K562 (cell line): Measurements from ENCODE around the gene SOS1. TPM values are rescaled to one million over a fixed set of nuclear protein-coding genes. Genes with fewer than 3 reads are reported as not detected.

Experiments
- ATAC-seq: fragments of 200-7000 bp; cut with Tn5 transposase; 3 replicates; pipeline ENCODE4 v1.9.1; 2020; ENCODE audit warnings: moderate library complexity
- BruUV-seq: library from RNA; stranded (reverse); fragments of 400-500 nt; replicated peaks from 2 replicates; lab custom pipeline; 2021; lab: Mats Ljungman, UMichigan
- CTCF ChIA-PET: fragments of 300-600 bp; formaldehyde crosslinking; extraction: SDS; loops from one replicate; lab custom pipeline; 2021; ENCODE audit warnings: low intra/inter-chr PET ratio; lab: Yijun Ruan, JAX
- POLR2A ChIA-PET: fragments of 300-600, 350-650 bp; sonication (Branson Sonifier 250); formaldehyde crosslinking; extraction: SDS; loops from one replicate; lab custom pipeline; 2021; ENCODE audit warnings: antibody characterized with exemption, inconsistent platforms; lab: Yijun Ruan, JAX
- DNase-seq, 4 experiments: peaks; one replicate each; pipeline versions ENCODE4 v3.0.0 to v3.0.0-alpha.2; 2011 to 2018; ENCODE audit warnings: low spot score in 3 of 4, mixed read lengths in 3 of 4; ENCODE audit errors: extremely low read depth in 1 of 4
- FAIRE-seq: peaks from 2 replicates; lab custom pipeline; 2011; peaks lifted over from hg19 to GRCh38; lab: Jason Lieb, UNC
- H2AFZ ChIP-seq: 2 replicates; pipeline ENCODE4 v1.6.0; 2011; ENCODE audit warnings: low read depth, low read length, control low read depth, inconsistent platforms
- H3K27ac ChIP-seq: fragments of 200-600 bp; 3 replicates; pipeline ENCODE4 v1.8.0; 2011; ENCODE audit warnings: low read depth, mild to moderate bottlenecking, control low read depth, inconsistent platforms, low read length, moderate library complexity, mixed read lengths; ENCODE audit errors: extremely low read depth
- H3K27me3 ChIP-seq, 2 experiments: fragments of 300-600 bp in 1 of 2; 2 replicates in 1 of 2; 3 replicates in 1 of 2; pipeline versions ENCODE4 v1.6.0 to v1.8.0; 2011; ENCODE audit warnings: inconsistent platforms in 2 of 2, low read length in 2 of 2, mild to moderate bottlenecking in 1 of 2, mixed read lengths in 1 of 2, moderate library complexity in 1 of 2; ENCODE audit not compliant: control insufficient read depth in 2 of 2, insufficient read depth in 2 of 2
- H3K36me3 ChIP-seq: fragments of 300-600 bp; 3 replicates; pipeline ENCODE4 v1.8.0; 2011; ENCODE audit warnings: mild to moderate bottlenecking, low read length, inconsistent platforms; ENCODE audit not compliant: control insufficient read depth, insufficient read depth
- H3K4me1 ChIP-seq, 2 experiments: fragments of 200-600 bp in 1 of 2; replicated peaks in 1 of 2; 2 replicates in 1 of 2; 3 replicates in 1 of 2; pipeline versions ENCODE4 v1.5.1 to v1.8.0; 2011; ENCODE audit warnings: inconsistent platforms in 2 of 2, low read length in 2 of 2, mild to moderate bottlenecking in 1 of 2, mixed read lengths in 1 of 2, moderate library complexity in 1 of 2; ENCODE audit not compliant: control insufficient read depth in 2 of 2, insufficient read depth in 2 of 2
- H3K4me2 ChIP-seq: 2 replicates; pipeline ENCODE4 v1.6.1; 2011; ENCODE audit warnings: low read length, control low read depth, inconsistent platforms, mixed read lengths; ENCODE audit not compliant: insufficient read depth
- H3K4me3 ChIP-seq: fragments of 200-600 bp; sonication (generic), shearing (Covaris generic); 2 replicates; pipeline ENCODE4 v1.5.1; 2016; ENCODE audit warnings: control low read depth, inconsistent platforms
- H3K79me2 ChIP-seq: fragments of 200-600 bp; 3 replicates; pipeline ENCODE4 v1.8.0; 2011; ENCODE audit warnings: low read length, inconsistent platforms; ENCODE audit not compliant: control insufficient read depth, insufficient read depth
- H3K9ac ChIP-seq, 2 experiments: 2 replicates each; pipeline versions ENCODE4 v1.6.0 to v1.6.1; 2011; ENCODE audit warnings: low read depth in 2 of 2, low read length in 2 of 2, control low read depth in 1 of 2, inconsistent platforms in 1 of 2, mild to moderate bottlenecking in 1 of 2, mixed read lengths in 1 of 2; ENCODE audit not compliant: insufficient read depth in 1 of 2
- H3K9me1 ChIP-seq: one replicate; pipeline ENCODE4 v1.6.0; 2011; ENCODE audit warnings: inconsistent platforms, mild to moderate bottlenecking, low read length, moderate library complexity; ENCODE audit not compliant: control insufficient read depth, insufficient read depth
- H3K9me3 ChIP-seq: replicated peaks from 2 replicates; pipeline ENCODE4 v1.5.1; 2011; ENCODE audit warnings: low read depth, low read length, inconsistent platforms; ENCODE audit not compliant: control insufficient read depth, insufficient read depth
- H4K20me1 ChIP-seq: replicated peaks from 2 replicates; pipeline ENCODE4 v1.6.1; 2011; ENCODE audit warnings: low read length, inconsistent platforms, mixed read lengths; ENCODE audit not compliant: control insufficient read depth, insufficient read depth
- ADNP ChIP-seq: fragments of 200-800 bp; sonication (Bioruptor generic); IDR thresholded peaks from 2 replicates; pipeline ENCODE4 v1.6.1; 2016; ENCODE audit warnings: missing genetic modification characterization, missing compliant biosample characterization
- EP400 ChIP-seq: fragments of 450-650 bp; IDR thresholded peaks from 2 replicates; pipeline ENCODE4 v1.6.1; 2017; ENCODE audit warnings: antibody characterized with exemption, mild to moderate bottlenecking, moderate library complexity
- ESRRA ChIP-seq: fragments of 450-650 bp; IDR thresholded peaks from 2 replicates; pipeline ENCODE4 v1.6.1; 2014; ENCODE audit warnings: low read depth, mild to moderate bottlenecking, moderate library complexity, borderline replicate concordance
- HDAC2 ChIP-seq: fragments of 450-650 bp; IDR thresholded peaks from 2 replicates; pipeline ENCODE4 v1.6.1; 2016; ENCODE audit warnings: mild to moderate bottlenecking
- JUND ChIP-seq, 2 experiments: IDR thresholded peaks; 2 replicates in 1 of 2; 3 replicates in 1 of 2; pipeline ENCODE4 v1.6.1; 2011; ENCODE audit warnings: borderline replicate concordance in 2 of 2, low read depth in 2 of 2, low read length in 2 of 2, improper control_type of control experiment in 1 of 2, missing biosample characterization in 1 of 2, missing genetic modification characterization in 1 of 2, missing genetic modification reagents in 1 of 2
- MTA2 ChIP-seq: fragments of 450-650 bp; IDR thresholded peaks from 2 replicates; pipeline ENCODE4 v1.6.1; 2016; ENCODE audit warnings: low read depth
- RERE ChIP-seq: sonication (generic); formaldehyde crosslinking; IDR thresholded peaks from 2 replicates; pipeline ENCODE4 v1.8.0; 2023; ENCODE audit warnings: missing genetic modification reagents, mild to moderate bottlenecking, borderline replicate concordance
- TAL1 ChIP-seq: fragments of 450-650 bp; IDR thresholded peaks from 2 replicates; pipeline ENCODE4 v1.6.1; 2016; ENCODE audit warnings: mild to moderate bottlenecking
- ZBTB9 ChIP-seq: fragments of 450-650 bp; formaldehyde crosslinking; IDR thresholded peaks from 2 replicates; pipeline ENCODE4 v1.4.0; 2020; ENCODE audit warnings: mild to moderate bottlenecking, moderate library complexity
- ZNF121 ChIP-seq: sonication (generic); formaldehyde crosslinking; conservative IDR thresholded peaks from 2 replicates; pipeline ENCODE4 v1.8.0; 2022; ENCODE audit warnings: missing genetic modification reagents
- ZNF224 ChIP-seq: sonication (generic); formaldehyde crosslinking; IDR thresholded peaks from 2 replicates; pipeline ENCODE4 v1.8.0; 2022; ENCODE audit warnings: mild to moderate bottlenecking, missing genetic modification reagents
- ZNF316 ChIP-seq: fragments of 450-650 bp; IDR thresholded peaks from 2 replicates; pipeline ENCODE4 v1.6.1; 2016
- ZNF324 ChIP-seq: fragments of 250-450 bp; sonication (Bioruptor Pico); IDR thresholded peaks from 2 replicates; pipeline ENCODE4 v1.4.0; 2020; ENCODE audit warnings: mild to moderate bottlenecking
- WGBS: fragments of 100-300 bp; shearing (Covaris generic); methylation state at CpG from one replicate; pipeline ENCODE4 v1.1.6; 2016; ENCODE audit warnings: low coverage, mixed read lengths; ENCODE audit not compliant: insufficient coverage; ENCODE audit errors: missing lambda C conversion rate; 5-methylcytosine and 5-hydroxymethylcytosine counted together
- in situ Hi-C: fragments of 300-500 bp; cut with MboI; formaldehyde crosslinking; loops from 4 replicates; pipeline ENCODE4 v1.15.0; 2018; ENCODE audit warnings: inconsistent platforms, mixed read lengths
- intact Hi-C: fragments of 100-400 bp; cut with micrococcal nuclease; formaldehyde crosslinking; loops from 2 replicates; pipeline ENCODE4 v1.14.2; 2022
- polyA plus RNA-seq, 8 experiments: library from polyadenylated mRNA; depleted of rRNA in 4 of 8; stranded (reverse) in 5 of 8; unstranded in 3 of 8; fragments of >200 nt; fragmentation: Nextera tagmentation in 2 of 8; fragmentation: Illumina TruSeq in 1 of 8; extraction: Ambion mirVana in 2 of 8; extraction: Trizol in 1 of 8; gene quantifications; 2 replicates each; pipeline versions ENCODE4 v1.2.1 to v1.2.3, GENCODE V29; 2011 to 2014; ENCODE audit warnings: inconsistent platforms in 1 of 8, missing spikeins in 1 of 8
- total RNA-seq, 7 experiments: library from RNA; depleted of rRNA in 6 of 7; stranded (reverse); fragments of >200 nt in 6 of 7; fragmentation: Illumina TruSeq in 2 of 7; extraction: Trizol in 2 of 7; gene quantifications; 2 replicates each; pipeline versions ENCODE4 v1.2.1 to v1.2.3, GENCODE V29; 2011 to 2021; ENCODE audit warnings: low replicate concordance in 1 of 7
- TF ChIP-seq, protein P1 (sequence below): fragments of 150-350 bp; conservative IDR thresholded peaks from 2 replicates; pipeline ENCODE4 v1.6.1; 2014; ENCODE audit warnings: low read length

Gene SOS1
- total and polyA plus RNA-seq, 9 of the 15 experiments (the other 6 are each of a cell fraction or from before 2014, with no cell fraction given): 2.5 to 27.1 (median 16.3) TPM

DNA sequence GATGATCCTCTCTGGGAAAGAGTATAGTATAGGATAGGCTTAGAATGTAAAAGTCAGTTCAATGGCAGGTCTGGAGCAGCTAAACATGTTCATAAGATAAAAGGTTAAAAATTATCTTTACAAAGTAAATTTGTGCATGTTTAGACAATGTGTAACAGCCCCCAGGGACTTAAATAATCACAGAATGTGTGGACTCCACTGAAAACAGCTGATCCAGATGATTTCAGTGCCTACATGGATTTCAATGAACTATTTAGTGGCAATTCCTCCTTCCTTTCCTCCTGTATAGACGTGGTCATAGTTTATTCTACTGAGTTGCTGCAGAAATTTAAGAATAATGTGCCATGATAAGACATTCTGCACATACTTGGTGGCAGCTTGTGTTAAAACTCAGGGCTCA lies 188.3 kb downstream of the SOS1 start:
- no peak overlapping the region for H3K4me2 ChIP-seq
- 0% methylated on average over 1 of the region's 1 CpG for WGBS
- H3K27ac ChIP-seq: no peak overlapping the region
- H3K27me3 ChIP-seq: peaks cover 3 to 4% of the 10 kb centered on the region in 2 experiments; a peak in 2 of 5 replicates
- no peaks in the 10 kb centered on the region for H3K4me1 ChIP-seq
- no peaks in the 10 kb centered on the region for H3K9me1 ChIP-seq
- H4K20me1 ChIP-seq: no peaks in the 10 kb centered on the region
- no peak overlapping the region for H3K4me3 ChIP-seq
- FAIRE-seq: no peak
- H3K9me3 ChIP-seq: no peaks in the 10 kb centered on the region
- intact Hi-C loops: loop anchor here (5.0 kb wide), 1 partner anchor 105 kb away; no protein-coding TSS in a partner anchor
- BruUV-seq: no TSS peak
- POLR2A ChIA-PET: interaction anchor here (0.7 to 1.6 kb wide), 4 partner anchors 15 to 181 kb away, joined by 3 to 4 read pairs (median 4); partner anchors contain the start of gene SRSF7
- no peak for ATAC-seq
- no peak for DNase-seq
- in situ Hi-C loops: loop anchor here (25.0 kb wide), 1 partner anchor 305 kb away; the partner anchor contains the start of gene CDKL4
- no peaks in the 10 kb centered on the region for H3K79me2 ChIP-seq
- CTCF ChIA-PET: no interaction called here
- H2AFZ ChIP-seq: no peak overlapping the region
- no peak overlapping the region for H3K9ac ChIP-seq
- no peaks in the 10 kb centered on the region for H3K36me3 ChIP-seq
- TF ChIP-seq TAL1 (no peak), ZNF324 (no peak), ZBTB9 (CRISPR knock-in tag) (no peak), HDAC2 (no peak), MTA2 (no peak), ZNF316 (no peak), RERE (no peak), ZNF224 (CRISPR knock-in tag) (no peak), EP400 (no peak), ADNP (tag) (no peak), JUND (IDR thresholded peaks at IDR 0.05; ENCODE audit: borderline replicate concordance, low read depth, low read length) (no peak), JUND (tag; IDR thresholded peaks at IDR 0.05; ENCODE audit: borderline replicate concordance, low read depth, low read length) (no peak), ZNF121 (no peak), ESRRA (no peak)
- TF ChIP-seq, protein P1, sequence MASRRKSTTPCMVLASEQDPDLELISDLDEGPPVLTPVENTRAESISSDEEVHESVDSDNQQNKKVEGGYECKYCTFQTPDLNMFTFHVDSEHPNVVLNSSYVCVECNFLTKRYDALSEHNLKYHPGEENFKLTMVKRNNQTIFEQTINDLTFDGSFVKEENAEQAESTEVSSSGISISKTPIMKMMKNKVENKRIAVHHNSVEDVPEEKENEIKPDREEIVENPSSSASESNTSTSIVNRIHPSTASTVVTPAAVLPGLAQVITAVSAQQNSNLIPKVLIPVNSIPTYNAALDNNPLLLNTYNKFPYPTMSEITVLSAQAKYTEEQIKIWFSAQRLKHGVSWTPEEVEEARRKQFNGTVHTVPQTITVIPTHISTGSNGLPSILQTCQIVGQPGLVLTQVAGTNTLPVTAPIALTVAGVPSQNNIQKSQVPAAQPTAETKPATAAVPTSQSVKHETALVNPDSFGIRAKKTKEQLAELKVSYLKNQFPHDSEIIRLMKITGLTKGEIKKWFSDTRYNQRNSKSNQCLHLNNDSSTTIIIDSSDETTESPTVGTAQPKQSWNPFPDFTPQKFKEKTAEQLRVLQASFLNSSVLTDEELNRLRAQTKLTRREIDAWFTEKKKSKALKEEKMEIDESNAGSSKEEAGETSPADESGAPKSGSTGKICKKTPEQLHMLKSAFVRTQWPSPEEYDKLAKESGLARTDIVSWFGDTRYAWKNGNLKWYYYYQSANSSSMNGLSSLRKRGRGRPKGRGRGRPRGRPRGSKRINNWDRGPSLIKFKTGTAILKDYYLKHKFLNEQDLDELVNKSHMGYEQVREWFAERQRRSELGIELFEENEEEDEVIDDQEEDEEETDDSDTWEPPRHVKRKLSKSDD: no peak
